VCaP (cell line): Measurements from ENCODE around the gene CACNA2D3.

ENCODE experiments used
- H3K27ac ChIP-seq: fragments of 450-650 bp; 2 replicates; pipeline ENCODE4 v1.5.1; 2017
- CTCF ChIP-seq: fragments of 450-650 bp; conservative IDR thresholded peaks from 2 replicates; pipeline ENCODE4 v1.5.1; 2017; ENCODE audit warnings: mild to moderate bottlenecking, moderate library complexity

Gene CACNA2D3

GRCh38 chr3:54331341-54331740 lies 209.0 kb downstream of the CACNA2D3 start:
- TF ChIP-seq CTCF: no peak

GRCh38 chr3:54337846-54338245 lies 215.5 kb downstream of the CACNA2D3 start:
- TF ChIP-seq CTCF: no peak
- no peak overlapping the region; the same call in 1 of the 2 replicates for H3K27ac ChIP-seq

More at GRCh38 chr3:54331341-54331740, 209.0 kb downstream of the CACNA2D3 start:
- no peak overlapping the region for H3K27ac ChIP-seq

GRCh38 chr3:54339608-54340007 lies 217.3 kb downstream of the CACNA2D3 start:
- TF ChIP-seq CTCF: peak; percentile 54
- H3K27ac ChIP-seq: no peak overlapping the region

GRCh38 chr3:54341811-54342210 lies 219.5 kb downstream of the CACNA2D3 start:
- TF ChIP-seq CTCF: no peak
- no peak overlapping the region for H3K27ac ChIP-seq

- no peak overlapping the region for H3K27ac ChIP-seq
- TF ChIP-seq CTCF: no peak
Observed at GRCh38 chr3:54342676-54343075, 220.3 kb downstream of the CACNA2D3 start.

- TF ChIP-seq CTCF: no peak
- H3K27ac ChIP-seq: no peak overlapping the region
Observed at GRCh38 chr3:54343495-54343894, 221.1 kb downstream of the CACNA2D3 start.

GRCh38 chr3:54344601-54345231 lies 222.4 kb downstream of the CACNA2D3 start:
- no peak overlapping the region for H3K27ac ChIP-seq
- TF ChIP-seq CTCF: no peak
